K562 (cell line): Measurements from ENCODE around the gene ZC3H18. TPM values are rescaled to one million over a fixed set of nuclear protein-coding genes. Genes with fewer than 3 reads are reported as not detected.

Experiments used
- CBFB ChIP-seq: sonication (generic); formaldehyde crosslinking; IDR thresholded peaks from 2 replicates; pipeline ENCODE4 v1.4.0; 2020; ENCODE audit warnings: mild to moderate bottlenecking, missing genetic modification reagents
- CCNT2 ChIP-seq: IDR thresholded peaks from 2 replicates; pipeline ENCODE4 v1.6.1; 2011; ENCODE audit warnings: borderline replicate concordance, low read depth, mild to moderate bottlenecking, moderate library complexity, mixed read lengths, low read length; ENCODE audit not compliant: insufficient read length; ENCODE audit errors: extremely low read depth
- CREM ChIP-seq: IDR thresholded peaks from 2 replicates; pipeline ENCODE4 v1.6.1; 2014; ENCODE audit warnings: antibody characterized with exemption, low read depth
- DACH1 ChIP-seq: fragments of 450-650 bp; IDR thresholded peaks from 2 replicates; pipeline ENCODE4 v1.6.1; 2018; ENCODE audit not compliant: partially characterized antibody
- FOXP1 ChIP-seq: sonication (generic); formaldehyde crosslinking; IDR thresholded peaks from 2 replicates; pipeline ENCODE4 v1.8.0; 2022; ENCODE audit warnings: mild to moderate bottlenecking, missing genetic modification reagents
- HDAC1 ChIP-seq, 2 experiments: fragments of 450-650 bp; IDR thresholded peaks; 2 replicates each; pipeline ENCODE4 v1.6.1; 2016 to 2017; ENCODE audit warnings: inconsistent platforms in 1 of 2, mild to moderate bottlenecking in 1 of 2, moderate library complexity in 1 of 2
- HNRNPL ChIP-seq: fragments of 200-400 bp; formaldehyde crosslinking; IDR thresholded peaks from 2 replicates; pipeline ENCODE4 v1.6.1; 2017; ENCODE audit warnings: low read depth, mild to moderate bottlenecking, low read length
- MCM2 ChIP-seq: fragments of 450-650 bp; IDR thresholded peaks from 2 replicates; pipeline ENCODE4 v1.6.1; 2017; ENCODE audit warnings: low read depth, mild to moderate bottlenecking
- MTA3 ChIP-seq: fragments of 450-650 bp; formaldehyde crosslinking; IDR thresholded peaks from 2 replicates; pipeline ENCODE4 v1.6.1; 2017; ENCODE audit warnings: mild to moderate bottlenecking, borderline replicate concordance
- NFXL1 ChIP-seq: fragments of 450-650 bp; formaldehyde crosslinking; IDR thresholded peaks from 2 replicates; pipeline ENCODE4 v1.4.0; 2021; ENCODE audit warnings: mild to moderate bottlenecking
- NRF1 ChIP-seq, 2 experiments: fragments of 450-650 bp; IDR thresholded peaks in 1 of 2; conservative IDR thresholded peaks in 1 of 2; 2 replicates each; pipeline ENCODE4 v1.6.1; 2014; ENCODE audit warnings: mild to moderate bottlenecking in 2 of 2
- NUFIP1 ChIP-seq: fragments of 450-650 bp; IDR thresholded peaks from 2 replicates; pipeline ENCODE4 v1.6.1; 2018; ENCODE audit not compliant: partially characterized antibody
- RERE ChIP-seq: sonication (generic); formaldehyde crosslinking; IDR thresholded peaks from 2 replicates; pipeline ENCODE4 v1.8.0; 2023; ENCODE audit warnings: missing genetic modification reagents, mild to moderate bottlenecking, borderline replicate concordance
- SMAD3 ChIP-seq: fragments of 450-650 bp; formaldehyde crosslinking; conservative IDR thresholded peaks from 2 replicates; pipeline ENCODE4 v1.4.0; 2020; ENCODE audit warnings: mild to moderate bottlenecking
- SMARCA4 ChIP-seq: fragments of 450-650 bp; IDR thresholded peaks from 2 replicates; pipeline ENCODE4 v1.6.1; 2016
- SNIP1 ChIP-seq: fragments of 450-650 bp; IDR thresholded peaks from 2 replicates; pipeline ENCODE4 v1.7.1; 2017; ENCODE audit warnings: low read depth, mild to moderate bottlenecking
- SRSF9 ChIP-seq: fragments of 200-400 bp; formaldehyde crosslinking; IDR thresholded peaks from 2 replicates; pipeline ENCODE4 v1.6.1; 2017; ENCODE audit warnings: low read depth, low read length, borderline replicate concordance
- TAF9B ChIP-seq: fragments of 450-650 bp; IDR thresholded peaks from 2 replicates; pipeline ENCODE4 v1.6.1; 2018; ENCODE audit warnings: mild to moderate bottlenecking; ENCODE audit not compliant: partially characterized antibody
- ZC3H11A ChIP-seq: IDR thresholded peaks from 2 replicates; pipeline ENCODE4 v1.6.1; 2012; ENCODE audit warnings: low read depth, low read length, improper control_type of control experiment
- ZNF280B ChIP-seq: fragments of 250-450 bp; sonication (Bioruptor Pico); IDR thresholded peaks from 2 replicates; pipeline ENCODE4 v1.5.1; 2021; ENCODE audit warnings: mild to moderate bottlenecking
- ZNF507 ChIP-seq: conservative IDR thresholded peaks from 2 replicates; pipeline ENCODE4 v1.6.1; 2017; ENCODE audit warnings: missing genetic modification characterization, missing compliant biosample characterization
- polyA plus RNA-seq, 8 experiments: library from polyadenylated mRNA; depleted of rRNA in 4 of 8; stranded (reverse) in 5 of 8; unstranded in 3 of 8; fragments of >200 nt; fragmentation: Nextera tagmentation in 2 of 8; fragmentation: Illumina TruSeq in 1 of 8; extraction: Ambion mirVana in 2 of 8; extraction: Trizol in 1 of 8; gene quantifications; 2 replicates each; pipeline versions ENCODE4 v1.2.1 to v1.2.3, GENCODE V29; 2011 to 2014; ENCODE audit warnings: inconsistent platforms in 1 of 8, missing spikeins in 1 of 8
- total RNA-seq, 7 experiments: library from RNA; depleted of rRNA in 6 of 7; stranded (reverse); fragments of >200 nt in 6 of 7; fragmentation: Illumina TruSeq in 2 of 7; extraction: Trizol in 2 of 7; gene quantifications; 2 replicates each; pipeline versions ENCODE4 v1.2.1 to v1.2.3, GENCODE V29; 2011 to 2021; ENCODE audit warnings: low replicate concordance in 1 of 7

ZC3H18 gene
- total and polyA plus RNA-seq, 9 of the 15 experiments (the other 6 are each of a cell fraction or from before 2014, with no cell fraction given): 1.7 to 88.7 (median 26.9) TPM

- no peak for TF ChIP-seq CCNT2
- no peak for TF ChIP-seq CREM
- TF ChIP-seq ZC3H11A: no peak
- no peak for TF ChIP-seq SRSF9
- TF ChIP-seq SMAD3: no peak
- TF ChIP-seq NFXL1: no peak
- no peak for TF ChIP-seq ZNF507 (tag)
- no peak for TF ChIP-seq ZNF280B
- TF ChIP-seq MTA3: no peak
- TF ChIP-seq NRF1 (conservative IDR thresholded peaks at IDR 0.05 in 1 of 2, IDR thresholded peaks at IDR 0.05 in 1 of 2): no peak
- TF ChIP-seq HDAC1 (IDR thresholded peaks at IDR 0.05): no peak
- TF ChIP-seq SMARCA4: no peak
- no peak for TF ChIP-seq HNRNPL
- no peak for TF ChIP-seq NUFIP1
- no peak for TF ChIP-seq MCM2
- no peak for TF ChIP-seq CBFB (CRISPR knock-in tag)
- no peak for TF ChIP-seq RERE
- TF ChIP-seq TAF9B: no peak
- no peak for TF ChIP-seq SNIP1
- 0 out of 2 replicates have a peak, but pooled peaks have one; percentile 34 for TF ChIP-seq FOXP1 (CRISPR knock-in tag)
- TF ChIP-seq DACH1: no peak
Observed at GRCh38 chr16:88569614-88569984, 604 bp upstream of the ZC3H18 start (continued).
